A549 (cell line): Measurements from ENCODE around the gene KCNQ1.

Source experiments
- CBX2 ChIP-seq: fragments of 200-600 bp; sonication (generic); IDR thresholded peaks from 2 replicates; pipeline ENCODE4 v1.6.1; 2016; ENCODE audit warnings: low read depth, mild to moderate bottlenecking, borderline replicate concordance
- CTCF ChIP-seq: fragments of >200 bp; sonication (Bioruptor Twin); formaldehyde crosslinking; IDR thresholded peaks from 3 replicates; pipeline ENCODE4 v1.5.1; 2016
- HDAC2 ChIP-seq: fragments of 200-600 bp; sonication (generic); IDR thresholded peaks from 2 replicates; pipeline ENCODE4 v1.6.1; 2016
- JUN ChIP-seq, 2 experiments: fragments of >200 bp; sonication (Bioruptor Twin); formaldehyde crosslinking; IDR thresholded peaks; 2 replicates in 1 of 2; 3 replicates in 1 of 2; pipeline ENCODE4 v1.6.1; 2016 to 2017
- NFE2L2 ChIP-seq: fragments of 150-350 bp; conservative IDR thresholded peaks from 2 replicates; pipeline ENCODE4 v1.6.1; 2014; ENCODE audit warnings: low read length
- POLR2A ChIP-seq: IDR thresholded peaks from 2 replicates; pipeline ENCODE4 v1.6.1; 2012; ENCODE audit warnings: mild to moderate bottlenecking, low read length
- RFX5 ChIP-seq: fragments of 450-650 bp; IDR thresholded peaks from 2 replicates; pipeline ENCODE4 v1.7.1; 2014; ENCODE audit warnings: antibody characterized with exemption, mild to moderate bottlenecking, moderate library complexity

DNA sequence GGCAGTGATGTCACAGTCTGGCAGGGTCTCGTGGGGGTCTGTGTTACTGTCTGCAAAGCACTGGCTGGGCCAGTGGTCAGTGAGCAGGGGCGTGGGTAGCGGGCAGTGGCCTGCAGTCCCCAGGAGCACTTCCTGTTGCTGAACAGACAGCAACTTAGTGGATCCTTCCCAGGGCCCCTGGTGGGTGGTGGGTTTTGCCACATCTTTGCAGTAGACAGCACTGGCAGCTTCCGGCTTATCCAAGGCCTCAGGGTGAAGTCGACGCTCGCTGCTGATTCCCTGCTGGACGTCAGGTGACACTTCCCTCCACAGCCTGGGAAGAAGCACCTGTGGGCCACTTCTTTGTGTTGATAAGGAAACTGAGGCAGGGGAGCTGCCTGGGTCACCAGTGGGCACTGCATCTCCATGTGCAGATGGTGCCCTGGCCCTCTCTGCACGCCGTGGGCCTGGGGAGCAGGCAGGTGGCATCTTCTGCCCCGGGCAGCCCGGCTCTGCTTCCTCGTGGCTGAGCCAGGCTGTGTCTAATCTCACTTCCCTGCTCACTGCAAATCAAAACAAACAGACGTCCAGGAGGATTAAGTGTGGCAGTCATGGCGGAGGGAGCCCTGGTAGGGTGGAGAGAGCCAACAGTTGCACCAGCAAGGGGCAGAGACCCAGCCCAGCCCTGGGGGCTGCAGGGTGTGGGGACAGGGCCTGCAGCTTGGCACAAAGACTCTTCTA is 79.8 kb downstream of the KCNQ1 start:
- TF ChIP-seq HDAC2 (no peak), CTCF (no peak), JUN (IDR thresholded peaks at IDR 0.05) (no peak), CBX2 (no peak), RFX5 (no peak), POLR2A (no peak), NFE2L2 (no peak)
